NK-92 treated with Interleukin-12 subunit alpha and Interleukin-12 subunit beta, amount 100 ng/mL, for 24 hours (cell line): ENCODE measurements around the gene ETV6.
A peak's percentile ranks its signal among the peaks of the same experiment; 100 is the strongest.

Experiments used
- DNase-seq: peaks from one replicate; lab custom pipeline; 2025; lab: John Stamatoyannopoulos, UW

ETV6 gene

DNA sequence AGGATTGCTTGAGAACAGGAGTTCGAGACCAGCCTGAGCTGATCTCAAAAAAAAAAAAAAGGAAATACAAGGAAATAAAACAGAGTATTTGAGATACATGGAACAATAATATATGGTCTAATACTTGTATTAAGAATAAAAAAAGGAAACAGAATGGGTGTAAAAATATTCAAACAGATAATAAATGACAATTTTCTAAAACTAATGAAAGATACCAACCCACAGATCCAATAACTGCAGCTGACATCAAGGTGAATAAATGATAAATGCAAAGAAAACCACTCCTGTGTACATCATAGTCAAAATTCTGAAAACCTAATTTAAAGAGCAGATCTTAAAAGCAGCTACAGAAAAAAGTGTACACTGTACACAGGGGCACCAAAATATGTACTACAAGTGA is 4.1 kb upstream of the ETV6 start:
- DNase-seq: no peak

DNA sequence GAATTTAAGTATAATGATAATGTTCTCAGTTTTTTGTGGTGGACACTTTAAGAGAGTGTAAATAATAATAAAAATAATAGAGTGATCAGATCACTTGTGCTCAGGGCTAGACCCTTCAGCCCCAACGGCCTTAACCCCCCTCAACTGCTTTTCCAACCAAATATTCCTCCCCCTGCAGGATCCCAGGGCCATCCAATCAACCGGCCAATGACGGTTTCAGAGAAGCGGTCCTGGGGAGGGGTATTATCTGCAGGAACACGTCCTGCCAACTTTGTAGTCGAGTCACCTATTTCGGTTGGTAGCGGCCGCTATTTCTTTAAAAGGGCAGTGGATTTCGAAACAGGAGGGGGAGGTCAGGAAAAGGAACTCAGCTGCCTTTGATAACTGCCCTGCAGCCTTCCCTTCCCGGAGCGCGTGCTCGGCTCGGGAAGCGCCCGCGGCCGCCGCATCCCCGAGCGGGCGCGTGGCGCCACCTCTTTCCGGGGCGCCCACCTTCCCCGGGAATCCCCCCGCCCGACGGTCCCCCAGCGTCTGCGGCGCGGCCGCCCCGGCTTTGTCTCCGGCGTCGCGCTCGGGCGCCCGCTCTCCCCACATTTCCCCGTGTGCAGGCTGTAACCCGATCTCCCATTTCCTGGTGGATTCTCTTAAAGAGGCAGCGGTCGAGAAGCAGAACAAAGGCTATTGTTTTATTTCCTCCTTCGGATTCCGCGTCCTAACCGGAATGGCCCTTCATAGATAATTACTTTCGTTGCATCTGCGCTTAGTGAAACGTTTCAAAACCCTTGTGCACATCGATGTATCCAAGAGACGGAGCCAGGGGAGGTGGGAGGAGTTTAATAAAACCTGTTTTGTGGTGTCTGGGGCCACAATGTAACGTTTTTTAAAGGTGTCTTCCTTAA is 711 bp upstream of the ETV6 start:
- DNase-seq: peak; percentile 51

DNA sequence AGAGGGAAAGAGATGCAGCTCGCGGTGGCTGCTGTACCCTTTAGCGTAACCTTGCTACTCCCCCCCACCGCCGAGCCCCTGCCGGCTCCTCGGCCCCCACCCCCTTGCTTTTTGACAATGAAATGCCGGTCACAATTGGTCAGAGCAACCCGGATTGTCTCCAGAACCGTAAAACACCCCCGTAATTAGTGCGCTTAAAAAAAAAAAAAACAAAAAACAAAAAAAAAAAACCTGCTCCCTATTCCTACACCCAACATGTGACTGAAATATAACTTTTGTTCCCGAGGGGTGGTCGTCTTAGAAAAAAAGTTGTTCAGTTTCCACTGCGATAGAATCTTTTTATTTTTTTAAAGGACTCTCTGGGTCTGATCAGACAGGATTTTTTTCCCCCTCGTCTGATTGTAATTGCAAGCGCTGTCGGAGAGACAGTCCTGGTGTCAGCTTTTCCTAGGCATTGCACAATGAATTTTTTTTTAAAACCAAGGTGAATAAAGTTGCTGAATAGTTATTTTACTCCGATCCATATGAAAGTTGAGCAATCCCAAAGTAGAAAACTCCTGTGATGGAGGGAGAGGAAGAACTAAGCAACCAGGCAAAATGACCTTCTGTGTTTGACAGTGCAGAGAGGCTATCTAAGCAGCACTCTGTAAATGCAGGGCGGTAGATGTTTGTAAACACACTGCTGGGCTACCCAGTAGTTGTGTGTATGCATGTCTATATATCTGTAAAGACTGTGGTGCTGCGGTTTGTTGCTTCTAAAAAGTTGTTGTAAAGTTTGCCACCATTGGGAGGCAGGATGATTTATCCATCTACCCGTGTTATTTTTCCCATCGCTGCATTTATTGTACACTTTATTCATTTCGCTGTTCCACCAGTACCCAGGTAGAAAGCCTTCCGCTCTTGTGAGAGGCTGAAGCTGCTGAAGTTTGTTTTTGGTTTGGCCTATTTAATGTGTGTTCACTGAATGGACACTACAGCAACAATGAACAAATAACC is 1.1 kb downstream of the ETV6 start:
- no peak for DNase-seq

DNA sequence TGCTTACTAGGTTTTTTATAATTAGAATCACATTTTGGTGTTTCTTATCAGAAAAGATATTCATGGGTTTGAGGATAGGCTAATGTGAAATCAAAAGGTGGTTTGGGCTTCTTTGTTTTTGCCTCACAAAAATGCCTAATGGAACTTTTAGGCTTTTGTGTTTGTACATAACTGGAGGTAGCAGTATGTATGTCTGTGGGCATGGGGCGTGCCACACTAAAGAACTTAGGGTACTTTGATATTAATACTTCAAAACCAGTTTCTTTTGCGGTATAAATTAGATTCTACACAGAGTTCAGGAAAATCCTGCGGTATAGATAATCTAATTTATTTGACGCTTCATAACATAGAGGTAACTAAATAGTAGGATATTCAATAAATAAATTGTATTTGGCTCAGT is 1.9 kb downstream of the ETV6 start:
- DNase-seq: no peak

- no peak for DNase-seq
Observed at GRCh38 chr12:11651785-11652184, 2.3 kb downstream of the ETV6 start.

DNA sequence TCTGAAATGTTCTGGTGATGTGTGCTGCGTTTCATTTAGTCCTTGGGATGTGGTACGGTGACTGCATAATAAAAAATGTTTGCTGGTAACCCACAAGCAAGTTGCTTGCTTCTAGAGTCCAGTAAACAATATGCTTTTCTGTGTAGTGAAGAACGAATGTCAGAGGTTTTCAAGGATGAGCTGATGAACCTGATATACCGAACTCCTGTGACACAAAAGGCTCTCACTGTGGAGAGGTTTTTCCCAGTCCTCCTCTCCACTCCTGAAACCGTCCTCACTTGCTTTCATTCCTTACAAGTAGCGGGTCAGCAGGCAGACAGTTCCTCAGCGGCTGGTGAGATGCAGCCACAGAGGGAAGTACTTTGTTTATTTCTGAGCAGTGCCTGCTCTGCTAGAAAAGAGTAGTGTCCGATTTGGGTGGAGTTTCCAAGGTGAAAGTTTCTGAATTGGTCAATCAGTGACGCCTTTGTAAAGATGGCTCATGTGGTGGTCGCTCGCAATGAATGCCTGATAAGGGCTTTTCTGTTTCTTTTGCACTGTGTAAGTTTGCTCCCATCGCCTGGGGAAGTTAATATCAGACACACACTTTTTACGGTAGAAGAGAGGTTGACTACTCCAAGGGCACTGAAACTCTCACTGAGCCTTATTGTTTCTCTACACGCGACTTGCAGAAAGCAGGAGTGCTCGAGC is 3.0 kb downstream of the ETV6 start:
- no peak for DNase-seq

DNA sequence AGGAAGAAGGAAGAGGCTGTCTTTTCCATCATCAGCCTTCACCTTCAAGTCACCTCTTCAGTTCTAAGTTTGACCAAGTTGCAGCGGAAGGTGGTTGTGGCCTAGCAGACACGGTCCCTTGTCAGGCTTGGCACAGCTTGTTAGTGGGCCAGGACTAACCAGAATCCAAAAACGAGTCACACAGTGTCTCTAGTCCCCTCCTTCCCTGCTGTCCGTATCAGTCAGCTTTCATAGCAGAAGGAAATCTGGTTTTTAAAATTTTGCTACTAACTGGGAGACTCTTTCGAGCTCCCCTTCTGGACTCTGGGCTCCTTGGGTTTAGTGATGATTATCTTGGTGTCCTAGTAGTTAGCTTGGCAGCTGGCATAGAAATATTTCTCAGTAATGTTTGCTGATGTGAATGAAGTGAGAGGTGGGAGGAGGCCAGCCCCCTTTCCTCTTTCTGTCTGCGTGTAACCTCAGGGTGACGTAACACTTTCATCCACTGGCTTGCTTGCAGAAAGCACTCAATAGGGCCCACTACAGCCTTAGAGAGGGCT is 3.8 kb downstream of the ETV6 start:
- peak; percentile 2 for DNase-seq

DNA sequence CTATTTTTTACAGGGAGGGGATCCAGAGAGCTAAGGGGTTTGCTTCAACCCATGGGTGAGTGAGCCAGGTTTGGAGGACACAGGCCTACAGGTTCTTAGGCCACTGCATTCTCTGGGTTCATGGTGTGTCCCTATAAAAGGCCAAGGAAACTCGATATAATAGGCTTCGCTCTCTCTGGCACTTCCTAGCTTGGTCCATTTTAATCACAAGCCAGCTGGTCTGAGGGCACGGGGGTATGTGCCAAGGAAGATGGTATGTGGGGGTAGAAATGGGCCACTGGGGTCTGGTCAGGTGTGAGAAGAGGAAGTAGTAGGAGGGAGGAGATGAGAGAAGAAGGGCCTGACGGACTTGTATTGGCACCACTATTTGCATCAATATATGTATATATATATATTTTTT is 4.9 kb downstream of the ETV6 start:
- no peak for DNase-seq

DNA sequence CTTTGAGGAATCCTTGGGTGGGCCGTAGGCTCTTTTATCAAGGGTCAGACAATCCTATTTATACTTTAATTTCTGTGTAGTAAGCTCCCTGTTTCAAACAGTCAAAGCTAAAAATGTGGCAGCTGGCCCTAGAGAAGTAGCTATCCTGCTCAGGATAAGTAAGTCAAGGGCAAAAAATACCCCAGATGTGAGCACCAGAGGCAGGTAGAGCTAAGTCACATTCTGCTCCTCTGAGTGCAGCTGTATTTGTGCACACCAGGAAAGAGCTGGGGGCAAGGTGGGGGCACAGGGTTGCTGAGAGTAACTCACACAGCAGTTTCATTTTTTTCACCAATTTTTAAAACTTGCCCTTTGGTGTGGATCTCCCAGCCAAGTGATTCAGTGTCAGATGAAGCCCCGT is 5.3 kb downstream of the ETV6 start:
- no peak for DNase-seq

- DNase-seq: no peak
Observed at GRCh38 chr12:11655842-11656241, 6.4 kb downstream of the ETV6 start.

DNA sequence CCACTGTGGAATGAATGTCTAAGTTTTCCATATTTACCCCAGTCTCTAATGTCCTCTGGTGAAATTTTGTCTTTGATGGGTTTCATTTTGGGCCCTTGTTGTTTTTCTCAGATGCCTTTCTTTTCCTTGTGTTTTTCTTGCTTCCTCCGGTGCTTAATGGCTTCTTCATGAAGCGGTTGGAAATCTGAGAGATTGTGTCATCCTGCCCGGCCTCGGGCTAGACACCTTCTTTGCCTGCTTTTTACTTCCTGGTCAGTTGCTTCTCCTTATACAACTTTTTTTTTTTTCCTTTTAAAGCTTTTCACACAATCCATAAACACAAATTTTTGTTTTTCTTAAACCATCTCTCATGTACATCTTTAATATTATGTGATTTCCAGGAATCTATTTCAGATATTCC is 7.1 kb downstream of the ETV6 start:
- DNase-seq: no peak

DNA sequence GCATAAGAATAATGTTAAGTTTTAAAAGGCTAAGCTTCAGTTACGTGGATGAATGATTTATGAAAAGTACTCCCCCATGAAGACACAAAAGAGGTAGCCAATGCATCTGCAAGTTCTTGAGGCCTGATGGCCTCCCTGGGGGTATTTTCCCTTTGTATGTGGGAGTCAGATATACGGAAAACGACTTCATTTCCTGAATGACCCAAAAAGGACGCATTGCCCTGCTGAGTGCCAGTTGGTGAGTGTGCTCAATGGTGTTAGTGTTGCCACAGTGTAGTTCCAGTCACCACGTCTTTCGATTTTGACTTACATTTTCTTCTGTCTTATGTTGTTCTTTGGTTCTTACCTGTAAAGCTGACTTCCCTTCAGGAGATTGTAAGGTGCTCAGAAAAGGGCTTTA is 8.0 kb downstream of the ETV6 start:
- DNase-seq: no peak

- no peak for DNase-seq
Observed at GRCh38 chr12:11658791-11659190, 9.3 kb downstream of the ETV6 start.

GRCh38 chr12:11660624-11661023 is 11.2 kb downstream of the ETV6 start:
- no peak for DNase-seq

DNA sequence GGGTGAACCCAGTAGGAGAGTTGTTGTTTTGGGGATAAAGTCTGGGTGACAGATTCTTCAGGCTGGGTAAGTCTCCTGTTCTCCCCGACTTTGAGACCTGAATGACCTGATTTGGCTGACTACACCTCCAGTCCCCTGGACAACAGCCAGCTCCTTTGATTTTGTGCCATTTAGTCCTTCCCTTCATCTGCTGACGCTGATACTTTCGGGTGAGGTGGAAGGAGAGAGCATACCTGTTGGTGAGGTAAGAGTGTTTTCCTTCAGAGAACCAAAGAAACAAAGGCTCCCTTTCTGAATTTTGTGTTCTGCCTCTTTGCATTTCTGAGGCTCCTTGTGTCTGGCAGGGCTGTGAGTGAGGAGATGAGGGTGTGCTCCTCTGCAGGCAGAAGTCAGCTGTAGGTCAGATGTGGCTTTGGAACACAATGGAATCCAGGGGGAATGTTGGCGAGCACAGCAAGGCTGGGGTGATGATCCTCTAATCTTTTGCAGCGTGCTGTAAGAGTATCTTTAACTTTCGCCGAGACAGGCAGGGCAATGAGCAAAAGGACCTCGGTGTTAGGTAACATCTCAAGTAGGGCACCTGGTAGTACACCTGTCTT is 12.1 kb downstream of the ETV6 start:
- no peak for DNase-seq

DNA sequence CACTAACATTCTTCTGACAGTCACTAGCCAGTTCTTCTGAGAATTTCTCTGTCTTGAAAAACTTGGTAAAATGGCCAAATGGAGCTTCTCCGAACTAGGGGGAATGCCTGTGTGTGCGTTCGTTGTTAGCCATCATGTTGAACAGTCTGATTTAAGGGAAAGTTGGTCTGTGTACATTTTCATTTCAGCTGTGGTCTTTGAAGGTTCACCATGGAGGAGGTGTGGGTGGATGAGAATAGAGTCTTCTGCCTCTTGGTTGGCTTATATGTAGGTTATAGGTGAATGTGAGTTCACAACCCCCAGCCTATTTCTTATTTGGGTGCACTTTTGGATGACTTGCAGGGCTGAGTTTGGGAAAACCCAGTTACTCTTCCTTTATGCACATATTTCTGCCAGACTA is 12.9 kb downstream of the ETV6 start:
- no peak for DNase-seq

GRCh38 chr12:11663130-11663529 is 13.7 kb downstream of the ETV6 start:
- no peak for DNase-seq

DNA sequence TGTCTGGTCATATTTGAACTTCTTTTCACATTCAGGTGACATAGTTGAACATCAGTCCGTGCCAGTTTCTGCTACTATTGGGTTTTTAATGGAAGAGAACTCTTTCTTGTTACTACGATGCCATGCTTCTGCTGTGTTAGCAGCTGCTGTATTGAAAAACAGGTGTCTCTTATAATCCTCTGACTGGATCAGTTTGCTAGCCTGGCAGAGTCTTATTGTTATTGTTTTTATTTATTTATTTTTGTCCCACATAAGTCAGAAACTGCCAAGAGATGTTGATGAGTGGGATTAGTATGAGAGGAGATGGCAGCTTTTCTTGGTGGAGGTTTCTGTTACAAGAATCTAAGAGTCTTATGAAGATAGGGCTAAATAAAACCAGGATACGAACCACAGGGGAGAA is 14.6 kb downstream of the ETV6 start:
- DNase-seq: no peak

GRCh38 chr12:11666131-11667050 is 16.9 kb downstream of the ETV6 start:
- DNase-seq: no peak

GRCh38 chr12:11667171-11667570 is 17.7 kb downstream of the ETV6 start:
- no peak for DNase-seq

- DNase-seq: no peak
Observed at GRCh38 chr12:11668611-11669010, 19.1 kb downstream of the ETV6 start.
